ENCODE results near the gene MAGI2.
"Not testable (repeated sequence)": the region's sequence is repeated elsewhere in the genome, so short reads cannot be mapped to it uniquely, and the experiment has no call there.

MAGI2 gene

GRCh38 chr7:79050603-79051002, 402.9 kb downstream of the MAGI2 start:
- DNase-seq (ENCODE audit: low spot score) = peak; percentile 35

GRCh38 chr7:79046061-79046460, 407.4 kb downstream of the MAGI2 start:
- no peak for DNase-seq (ENCODE audit: low spot score)

- no peak for DNase-seq (ENCODE audit: low spot score)
Measured at GRCh38 chr7:79037001-79037400, 416.5 kb downstream of the MAGI2 start.

- no peak for DNase-seq (ENCODE audit: low spot score)
Measured at GRCh38 chr7:79036356-79036755, 417.1 kb downstream of the MAGI2 start.

GRCh38 chr7:79035858-79036257, 417.6 kb downstream of the MAGI2 start:
- DNase-seq (ENCODE audit: low spot score) = no peak

- no peak for DNase-seq (ENCODE audit: low spot score)
Measured at GRCh38 chr7:79034730-79035129, 418.7 kb downstream of the MAGI2 start.

GRCh38 chr7:79019711-79020110, 433.8 kb downstream of the MAGI2 start:
- not testable (repeated sequence) for DNase-seq (ENCODE audit: low spot score)

- DNase-seq (ENCODE audit: low spot score) = no peak
Measured at GRCh38 chr7:79011921-79012320, 441.5 kb downstream of the MAGI2 start.

GRCh38 chr7:79009647-79010046, 443.8 kb downstream of the MAGI2 start:
- no peak for DNase-seq (ENCODE audit: low spot score)

- DNase-seq (ENCODE audit: low spot score) = no peak
Measured at GRCh38 chr7:79008786-79009185, 444.7 kb downstream of the MAGI2 start.

GRCh38 chr7:78996013-78996412, 457.5 kb downstream of the MAGI2 start:
- DNase-seq (ENCODE audit: low spot score) = no peak

- no peak for DNase-seq (ENCODE audit: low spot score)
Measured at GRCh38 chr7:78993341-78993740, 460.1 kb downstream of the MAGI2 start.

- DNase-seq (ENCODE audit: low spot score) = no peak
Measured at GRCh38 chr7:78985509-78985908, 468.0 kb downstream of the MAGI2 start.

- no peak for DNase-seq (ENCODE audit: low spot score)
Measured at GRCh38 chr7:78983483-78983882, 470.0 kb downstream of the MAGI2 start.

GRCh38 chr7:78970440-78970916, 483.0 kb downstream of the MAGI2 start:
- DNase-seq (ENCODE audit: low spot score) = no peak

- DNase-seq (ENCODE audit: low spot score) = no peak
Measured at GRCh38 chr7:78968951-78969350, 484.5 kb downstream of the MAGI2 start.

- DNase-seq (ENCODE audit: low spot score) = not testable (repeated sequence)
Measured at GRCh38 chr7:78967561-78967960, 485.9 kb downstream of the MAGI2 start.

GRCh38 chr7:78967046-78967445, 486.4 kb downstream of the MAGI2 start:
- no peak for DNase-seq (ENCODE audit: low spot score)

GRCh38 chr7:78959477-78959876, 494.0 kb downstream of the MAGI2 start:
- no peak for DNase-seq (ENCODE audit: low spot score)

GRCh38 chr7:78955329-78955728, 498.1 kb downstream of the MAGI2 start:
- no peak for DNase-seq (ENCODE audit: low spot score)

GRCh38 chr7:78953726-78954363, 499.6 kb downstream of the MAGI2 start:
- no peak for DNase-seq (ENCODE audit: low spot score)

- no peak for DNase-seq (ENCODE audit: low spot score)
Measured at GRCh38 chr7:78953090-78953489, 500.4 kb downstream of the MAGI2 start.

GRCh38 chr7:78939669-78940068, 513.8 kb downstream of the MAGI2 start:
- no peak for DNase-seq (ENCODE audit: low spot score)

- DNase-seq (ENCODE audit: low spot score) = no peak
Measured at GRCh38 chr7:78924581-78924980, 528.9 kb downstream of the MAGI2 start.
